ENCODE data around the gene DST. TPM values are rescaled to one million over a fixed set of nuclear protein-coding genes. Genes with fewer than 3 reads are reported as not detected.

The DST gene
- total RNA-seq, 2 experiments from 2014 or later, result 0.76 to 0.79 TPM

- DNase-seq, result no peak
- Mint-ChIP-seq H3K9me3 (ENCODE audit: insufficient read depth) (no peaks in the 10 kb centered on the region), H3K4me1 (ENCODE audit: low read depth) (no peaks in the 10 kb centered on the region), H3K36me3 (ENCODE audit: low read depth) (no peaks in the 10 kb centered on the region), H3K27me3 (ENCODE audit: low read depth) (peaks cover 6% of the 10 kb centered on the region), H3K27ac (no peak overlapping the region), H3K4me3 (no peak overlapping the region)
- ChIA-PET POLR2A (no interaction called here), CTCF (no interaction called here)
- no peak for ATAC-seq
Measured at GRCh38 chr6:56555438-56555872, 87.2 kb downstream of the DST start.

GRCh38 chr6:56552187-56553130, 90.2 kb downstream of the DST start:
- no peaks in the 10 kb centered on the region for H3K36me3 Mint-ChIP-seq (ENCODE audit: low read depth)
- no peaks in the 10 kb centered on the region for H3K4me1 Mint-ChIP-seq (ENCODE audit: low read depth)
- peaks cover 5% of the 10 kb centered on the region for H3K27me3 Mint-ChIP-seq (ENCODE audit: low read depth)
- no peak overlapping the region for H3K4me3 Mint-ChIP-seq
- DNase-seq, result no peak
- ChIA-PET CTCF (interaction anchor here (0.6 to 1.7 kb wide), 2 partner anchors 42 to 446 kb away, joined by 3 to 5 read pairs; no protein-coding TSS in a partner anchor), POLR2A (no interaction called here)
- ATAC-seq, result no peak
- H3K9me3 Mint-ChIP-seq (ENCODE audit: insufficient read depth), result no peaks in the 10 kb centered on the region
- H3K27ac Mint-ChIP-seq, result no peak overlapping the region

GRCh38 chr6:56551409-56552120, 91.1 kb downstream of the DST start:
- peaks cover 5% of the 10 kb centered on the region for H3K27me3 Mint-ChIP-seq (ENCODE audit: low read depth)
- no peaks in the 10 kb centered on the region for H3K4me1 Mint-ChIP-seq (ENCODE audit: low read depth)
- H3K36me3 Mint-ChIP-seq (ENCODE audit: low read depth), result no peaks in the 10 kb centered on the region
- ChIA-PET CTCF (interaction anchor here (0.6 to 1.7 kb wide), 2 partner anchors 43 to 446 kb away, joined by 3 to 5 read pairs; no protein-coding TSS in a partner anchor), POLR2A (no interaction called here)
- DNase-seq, result no peak
- no peak for ATAC-seq
- H3K4me3 Mint-ChIP-seq, result no peak overlapping the region
- no peak overlapping the region for H3K27ac Mint-ChIP-seq
- no peaks in the 10 kb centered on the region for H3K9me3 Mint-ChIP-seq (ENCODE audit: insufficient read depth)

GRCh38 chr6:56550301-56550700, 92.4 kb downstream of the DST start:
- H3K27me3 Mint-ChIP-seq (ENCODE audit: low read depth), result peaks cover 5% of the 10 kb centered on the region
- no peaks in the 10 kb centered on the region for H3K9me3 Mint-ChIP-seq (ENCODE audit: insufficient read depth)
- H3K4me3 Mint-ChIP-seq, result no peak overlapping the region
- POLR2A ChIA-PET, result no interaction called here
- ATAC-seq (no peak), DNase-seq (no peak)
- no peaks in the 10 kb centered on the region for H3K4me1 Mint-ChIP-seq (ENCODE audit: low read depth)
- no peak overlapping the region for H3K27ac Mint-ChIP-seq
- no peaks in the 10 kb centered on the region for H3K36me3 Mint-ChIP-seq (ENCODE audit: low read depth)
- CTCF ChIA-PET, result interaction anchor here (0.8 to 1.2 kb wide), 2 partner anchors 8 to 20 kb away, joined by 3 read pairs; no protein-coding TSS in a partner anchor

GRCh38 chr6:56549014-56549413, 93.7 kb downstream of the DST start:
- Mint-ChIP-seq H3K27ac (no peak overlapping the region), H3K36me3 (ENCODE audit: low read depth) (no peaks in the 10 kb centered on the region), H3K4me1 (ENCODE audit: low read depth) (no peaks in the 10 kb centered on the region), H3K27me3 (ENCODE audit: low read depth) (peaks cover 7% of the 10 kb centered on the region), H3K4me3 (no peak overlapping the region), H3K9me3 (ENCODE audit: insufficient read depth) (no peaks in the 10 kb centered on the region)
- DNase-seq (no peak), ATAC-seq (no peak)
- CTCF ChIA-PET, result interaction anchor here (0.7 kb wide), 1 partner anchor 43 kb away, joined by 3 read pairs; no protein-coding TSS in a partner anchor
- POLR2A ChIA-PET, result no interaction called here

GRCh38 chr6:56547687-56548086, 95.0 kb downstream of the DST start:
- no peak overlapping the region for H3K27ac Mint-ChIP-seq
- ATAC-seq (no peak), DNase-seq (no peak)
- H3K36me3 Mint-ChIP-seq (ENCODE audit: low read depth), result no peaks in the 10 kb centered on the region
- no peaks in the 10 kb centered on the region for H3K4me1 Mint-ChIP-seq (ENCODE audit: low read depth)
- H3K27me3 Mint-ChIP-seq (ENCODE audit: low read depth), result peaks cover 6% of the 10 kb centered on the region
- no peak overlapping the region for H3K4me3 Mint-ChIP-seq
- CTCF ChIA-PET, result no interaction called here
- POLR2A ChIA-PET, result no interaction called here
- H3K9me3 Mint-ChIP-seq (ENCODE audit: insufficient read depth), result no peaks in the 10 kb centered on the region

GRCh38 chr6:56542364-56543331, 100.0 kb downstream of the DST start:
- POLR2A ChIA-PET, result no interaction called here
- CTCF ChIA-PET, result interaction anchor here (0.6 to 2.9 kb wide), 5 partner anchors 8 to 775 kb away, joined by 3 to 9 read pairs (median 3); partner anchors contain the start of gene PRIM2
- H3K36me3 Mint-ChIP-seq (ENCODE audit: low read depth), result no peaks in the 10 kb centered on the region

GRCh38 chr6:56541741-56542360, 100.8 kb downstream of the DST start:
- Mint-ChIP-seq H3K36me3 (ENCODE audit: low read depth) (no peaks in the 10 kb centered on the region), H3K4me1 (ENCODE audit: low read depth) (no peaks in the 10 kb centered on the region), H3K27ac (no peak overlapping the region), H3K9me3 (ENCODE audit: insufficient read depth) (no peaks in the 10 kb centered on the region), H3K4me3 (no peak overlapping the region), H3K27me3 (ENCODE audit: low read depth) (peaks cover 2% of the 10 kb centered on the region)
- ChIA-PET POLR2A (no interaction called here), CTCF (interaction anchor here (0.6 to 2.9 kb wide), 5 partner anchors 9 to 775 kb away, joined by 3 to 9 read pairs (median 3); partner anchors contain the start of gene PRIM2)
- ATAC-seq (no peak), DNase-seq (no peak)

More at GRCh38 chr6:56542364-56543331, 100.0 kb downstream of the DST start:
- H3K27me3 Mint-ChIP-seq (ENCODE audit: low read depth), result peaks cover 2% of the 10 kb centered on the region
- no peak overlapping the region for H3K4me3 Mint-ChIP-seq
- ATAC-seq (peak; percentile 96), DNase-seq (peak; percentile 69)
- H3K9me3 Mint-ChIP-seq (ENCODE audit: insufficient read depth), result no peaks in the 10 kb centered on the region
- no peak overlapping the region for H3K27ac Mint-ChIP-seq
- H3K4me1 Mint-ChIP-seq (ENCODE audit: low read depth), result no peaks in the 10 kb centered on the region

- POLR2A ChIA-PET, result no interaction called here
- Mint-ChIP-seq H3K4me1 (ENCODE audit: low read depth) (no peaks in the 10 kb centered on the region), H3K27ac (no peak overlapping the region), H3K36me3 (ENCODE audit: low read depth) (no peaks in the 10 kb centered on the region), H3K9me3 (ENCODE audit: insufficient read depth) (no peaks in the 10 kb centered on the region), H3K4me3 (no peak overlapping the region), H3K27me3 (ENCODE audit: low read depth) (peaks cover 2% of the 10 kb centered on the region)
- DNase-seq, result no peak
- no peak for ATAC-seq
- CTCF ChIA-PET, result interaction anchor here (1.0 to 2.9 kb wide), 2 partner anchors 9 to 29 kb away, joined by 3 to 9 read pairs; no protein-coding TSS in a partner anchor
Measured at GRCh38 chr6:56541030-56541600, 101.6 kb downstream of the DST start.

- no peaks in the 10 kb centered on the region for H3K9me3 Mint-ChIP-seq (ENCODE audit: insufficient read depth)
- no peaks in the 10 kb centered on the region for H3K4me1 Mint-ChIP-seq (ENCODE audit: low read depth)
- H3K27ac Mint-ChIP-seq, result no peak overlapping the region
- no peak for ATAC-seq
- no peak for DNase-seq
- no peak overlapping the region for H3K4me3 Mint-ChIP-seq
- ChIA-PET POLR2A (no interaction called here), CTCF (interaction anchor here (2.9 kb wide), 1 partner anchor 30 kb away, joined by 9 read pairs; no protein-coding TSS in a partner anchor)
- H3K27me3 Mint-ChIP-seq (ENCODE audit: low read depth), result peaks cover 2% of the 10 kb centered on the region
- H3K36me3 Mint-ChIP-seq (ENCODE audit: low read depth), result no peaks in the 10 kb centered on the region
Measured at GRCh38 chr6:56540232-56541029, 102.3 kb downstream of the DST start.

All from activated CD8-positive, alpha-beta T cell treated with anti-CD3 and anti-CD28 coated beads, Interleukin-2, amount 10 ng/mL, durations not matched to agents 7 days and 5 days (primary cell).